Measurements from ENCODE around the gene IFI30.

Gene IFI30

GRCh38 chr19:18226956-18227780, 53.6 kb downstream of the IFI30 start:
- no peak for TF ChIP-seq CTCF (IDR thresholded peaks at IDR 0.05; ENCODE audit: insufficient read depth, missing control alignments)
- DNase-seq (ENCODE audit: insufficient read length, low spot score) (no peak), FAIRE-seq (no peak)

All from D721Med (cell line).